Nephron (organoid): ENCODE measurements around the gene ADCYAP1R1.

ENCODE experiments used
- H3K27ac Mint-ChIP-seq, 3 experiments: 2 replicates each; pipeline ENCODE4 v1.8.0; 2020; ENCODE audit warnings: mixed read lengths in 3 of 3, mild to moderate bottlenecking in 2 of 3, moderate library complexity in 1 of 3
- H3K27me3 Mint-ChIP-seq: 2 replicates; pipeline ENCODE4 v1.8.0; 2021; ENCODE audit warnings: low read depth, mild to moderate bottlenecking, moderate library complexity, mixed read lengths
- H3K36me3 Mint-ChIP-seq: 2 replicates; pipeline ENCODE4 v1.8.0; 2020; ENCODE audit warnings: low read depth, mixed read lengths
- H3K4me1 Mint-ChIP-seq: 2 replicates; pipeline ENCODE4 v1.8.0; 2020; ENCODE audit warnings: mixed read lengths
- H3K4me3 Mint-ChIP-seq, 3 experiments: 2 replicates each; pipeline ENCODE4 v1.8.0; 2020; ENCODE audit warnings: mild to moderate bottlenecking in 3 of 3, mixed read lengths in 3 of 3, moderate library complexity in 2 of 3
- H3K9me3 Mint-ChIP-seq: 2 replicates; pipeline ENCODE4 v1.8.0; 2020; ENCODE audit warnings: mixed read lengths
- TF ChIP-seq, protein P1 (sequence below), 3 experiments: fragments of 200-600 bp; sonication (generic); IDR thresholded peaks; one replicate each; pipeline ENCODE4 v1.5.0; 2021; ENCODE audit warnings: antibody characterized with exemption in 3 of 3; ENCODE audit not compliant: unreplicated experiment in 3 of 3

ADCYAP1R1 gene

DNA sequence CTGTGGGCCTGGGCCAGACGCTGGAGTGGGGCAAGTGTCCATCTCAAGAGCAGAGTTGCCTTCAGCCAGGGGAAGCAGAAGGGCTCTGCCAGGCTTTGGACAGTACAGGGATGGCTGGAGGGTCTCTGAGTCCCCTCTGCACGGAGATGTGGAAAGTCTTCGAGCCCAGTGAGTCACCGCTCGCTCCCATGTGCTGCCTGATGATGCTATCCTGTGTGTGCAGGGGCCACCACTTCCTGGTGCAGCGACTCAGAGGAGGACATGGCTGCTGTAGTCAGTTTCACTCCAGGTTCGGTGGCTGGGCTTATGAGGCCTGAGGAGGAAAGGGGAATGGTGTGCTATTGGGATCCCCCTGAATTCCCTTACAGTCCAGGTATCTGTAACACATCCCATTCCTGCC lies 6.0 kb downstream of the ADCYAP1R1 start:
- Mint-ChIP-seq H3K36me3 (no peaks in the 10 kb centered on the region), H3K9me3 (no peaks in the 10 kb centered on the region), H3K27me3 (peaks cover 72% of the 10 kb centered on the region), H3K27ac (no peak overlapping the region), H3K4me1 (peaks cover 39% of the 10 kb centered on the region), H3K4me3 (no peak overlapping the region)
- TF ChIP-seq, protein P1, sequence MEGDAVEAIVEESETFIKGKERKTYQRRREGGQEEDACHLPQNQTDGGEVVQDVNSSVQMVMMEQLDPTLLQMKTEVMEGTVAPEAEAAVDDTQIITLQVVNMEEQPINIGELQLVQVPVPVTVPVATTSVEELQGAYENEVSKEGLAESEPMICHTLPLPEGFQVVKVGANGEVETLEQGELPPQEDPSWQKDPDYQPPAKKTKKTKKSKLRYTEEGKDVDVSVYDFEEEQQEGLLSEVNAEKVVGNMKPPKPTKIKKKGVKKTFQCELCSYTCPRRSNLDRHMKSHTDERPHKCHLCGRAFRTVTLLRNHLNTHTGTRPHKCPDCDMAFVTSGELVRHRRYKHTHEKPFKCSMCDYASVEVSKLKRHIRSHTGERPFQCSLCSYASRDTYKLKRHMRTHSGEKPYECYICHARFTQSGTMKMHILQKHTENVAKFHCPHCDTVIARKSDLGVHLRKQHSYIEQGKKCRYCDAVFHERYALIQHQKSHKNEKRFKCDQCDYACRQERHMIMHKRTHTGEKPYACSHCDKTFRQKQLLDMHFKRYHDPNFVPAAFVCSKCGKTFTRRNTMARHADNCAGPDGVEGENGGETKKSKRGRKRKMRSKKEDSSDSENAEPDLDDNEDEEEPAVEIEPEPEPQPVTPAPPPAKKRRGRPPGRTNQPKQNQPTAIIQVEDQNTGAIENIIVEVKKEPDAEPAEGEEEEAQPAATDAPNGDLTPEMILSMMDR (IDR thresholded peaks at IDR 0.05; ENCODE audit: unreplicated experiment in 3 of 3): no peak

DNA sequence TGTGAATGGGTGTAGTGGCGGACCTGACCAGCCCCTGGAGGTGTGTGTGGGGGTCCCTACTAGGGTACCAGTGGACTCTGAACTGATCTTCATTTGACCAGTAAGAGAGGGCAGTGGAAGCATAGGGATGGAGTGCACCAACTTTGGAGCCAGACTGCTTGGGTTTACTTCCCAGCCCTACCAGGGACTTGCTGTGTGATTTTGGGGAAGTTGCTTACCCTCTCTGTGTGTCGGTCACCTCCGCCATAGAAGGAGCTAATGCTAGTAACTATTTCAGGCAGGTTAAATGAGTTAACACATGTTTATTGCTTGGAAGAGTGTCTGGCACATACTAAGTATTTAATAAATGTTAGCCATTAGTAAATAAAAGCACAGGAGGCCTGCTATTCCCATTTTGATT lies 6.6 kb downstream of the ADCYAP1R1 start:
- peaks cover 39% of the 10 kb centered on the region for H3K4me1 Mint-ChIP-seq
- H3K9me3 Mint-ChIP-seq: no peaks in the 10 kb centered on the region
- H3K36me3 Mint-ChIP-seq: no peaks in the 10 kb centered on the region
- H3K4me3 Mint-ChIP-seq: no peak overlapping the region
- peaks cover 66% of the 10 kb centered on the region for H3K27me3 Mint-ChIP-seq
- no peak overlapping the region for H3K27ac Mint-ChIP-seq
- TF ChIP-seq, protein P1 (IDR thresholded peaks at IDR 0.05; ENCODE audit: unreplicated experiment in 3 of 3): no peak

DNA sequence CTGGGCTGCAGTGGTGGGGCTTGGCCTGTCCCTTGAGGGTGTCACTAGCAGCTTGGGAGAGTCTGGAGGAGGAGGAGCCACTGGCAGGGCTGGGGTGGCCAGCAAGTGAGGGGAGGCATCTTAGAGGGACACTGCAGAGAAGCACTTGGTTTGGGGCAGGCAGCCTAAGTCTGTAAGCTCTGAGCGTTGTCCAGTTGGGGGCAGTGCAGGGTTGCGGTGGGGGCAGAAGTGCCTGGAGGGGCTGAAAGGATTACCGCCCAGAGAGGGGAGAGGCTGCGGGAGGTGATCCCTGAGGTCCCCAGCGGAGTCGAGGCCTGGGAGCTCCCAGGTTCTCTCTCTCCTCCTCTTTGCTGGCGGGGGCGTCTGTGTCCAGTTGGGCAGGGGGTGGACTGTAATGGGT lies 7.4 kb downstream of the ADCYAP1R1 start:
- no peaks in the 10 kb centered on the region for H3K36me3 Mint-ChIP-seq
- no peak overlapping the region for H3K27ac Mint-ChIP-seq
- H3K27me3 Mint-ChIP-seq: peaks cover 63% of the 10 kb centered on the region
- no peaks in the 10 kb centered on the region for H3K9me3 Mint-ChIP-seq
- no peak overlapping the region for H3K4me3 Mint-ChIP-seq
- H3K4me1 Mint-ChIP-seq: peaks cover 31% of the 10 kb centered on the region
- TF ChIP-seq, protein P1 (IDR thresholded peaks at IDR 0.05; ENCODE audit: unreplicated experiment in 3 of 3): no peak

DNA sequence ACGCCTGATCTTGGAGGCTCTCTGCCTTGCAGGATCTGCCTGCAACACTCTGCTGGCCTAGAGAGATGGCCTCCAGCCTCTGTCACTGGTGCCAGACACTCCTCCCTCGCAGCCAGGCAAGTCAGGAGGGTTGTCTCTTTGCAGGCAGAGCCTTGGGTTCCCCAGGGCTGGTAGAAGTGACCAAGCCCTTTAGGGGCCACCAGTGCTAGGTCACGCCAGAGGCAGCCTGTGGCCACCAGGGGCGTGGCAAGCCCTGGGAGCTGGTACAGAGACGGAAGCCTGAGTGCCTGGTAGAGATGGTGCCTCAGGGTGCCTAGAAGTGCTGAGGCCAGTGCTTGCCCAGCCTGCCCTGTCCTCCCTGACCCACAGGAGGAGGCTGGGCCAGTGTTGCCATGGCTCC lies 9.1 kb downstream of the ADCYAP1R1 start:
- no peak overlapping the region for H3K4me3 Mint-ChIP-seq
- H3K27ac Mint-ChIP-seq: no peak overlapping the region
- H3K27me3 Mint-ChIP-seq: peaks cover 50% of the 10 kb centered on the region
- H3K9me3 Mint-ChIP-seq: no peaks in the 10 kb centered on the region
- H3K4me1 Mint-ChIP-seq: peaks cover 18% of the 10 kb centered on the region
- H3K36me3 Mint-ChIP-seq: no peaks in the 10 kb centered on the region
- TF ChIP-seq, protein P1 (IDR thresholded peaks at IDR 0.05; ENCODE audit: unreplicated experiment in 3 of 3): no peak

DNA sequence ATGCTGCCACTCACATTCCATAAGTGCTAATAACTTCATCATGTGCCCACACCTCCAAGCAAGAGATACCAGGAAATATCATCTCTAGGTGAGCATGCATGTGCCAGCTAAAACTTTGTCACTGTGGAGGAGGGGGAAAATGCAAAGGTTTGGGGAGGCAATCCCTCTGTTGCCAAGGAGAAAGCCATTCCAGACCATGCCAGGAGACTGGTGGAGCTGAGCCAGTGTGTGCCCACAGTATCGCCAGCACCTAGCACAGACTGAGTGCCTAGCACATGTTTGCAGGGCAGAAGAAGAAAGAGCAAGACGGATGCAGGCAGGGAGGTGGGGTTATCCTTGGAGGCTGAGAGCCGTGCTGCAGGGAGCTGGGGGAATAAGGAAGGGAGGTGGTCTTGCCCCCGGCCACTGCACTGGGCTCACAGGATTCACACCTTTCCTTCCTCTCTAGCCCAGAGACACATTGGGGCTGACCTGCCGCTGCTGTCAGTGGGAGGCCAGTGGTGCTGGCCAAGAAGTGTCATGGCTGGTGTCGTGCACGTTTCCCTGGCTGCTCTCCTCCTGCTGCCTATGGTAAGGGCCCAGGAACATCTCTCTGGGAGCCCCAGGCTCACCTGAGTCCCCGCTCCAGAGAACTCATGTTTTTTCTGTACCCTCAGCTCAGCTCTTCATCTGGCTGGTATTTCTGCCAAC lies 10.8 kb downstream of the ADCYAP1R1 start:
- no peaks in the 10 kb centered on the region for H3K9me3 Mint-ChIP-seq

More for the DNA sequence above, 10.8 kb downstream of the ADCYAP1R1 start:
- H3K4me3 Mint-ChIP-seq: no peak overlapping the region
- no peak overlapping the region for H3K27ac Mint-ChIP-seq
- H3K27me3 Mint-ChIP-seq: peaks cover 46% of the 10 kb centered on the region
- TF ChIP-seq, protein P1 (IDR thresholded peaks at IDR 0.05; ENCODE audit: unreplicated experiment in 3 of 3): no peak
- no peaks in the 10 kb centered on the region for H3K36me3 Mint-ChIP-seq
- peaks cover 10% of the 10 kb centered on the region for H3K4me1 Mint-ChIP-seq
